Measurements from ENCODE around the gene BPIFB3. TPM values are rescaled to one million over a fixed set of nuclear protein-coding genes. Genes with fewer than 3 reads are reported as not detected.

The BPIFB3 gene
- total RNA-seq, 5 donors from 2014 or later (not counting 1 experiment from before 2014, with no cell fraction given), result not detected

- DNase-seq (no peak), ATAC-seq (replicated peaks in 1 of 4) (no peak)
- H3K27me3 ChIP-seq (replicated peaks in 1 of 2; ENCODE audit: control insufficient read depth in 2 of 2, extremely low read depth in 1 of 2, insufficient read depth in 2 of 2, low read length in 1 of 2), result peaks cover 0 to 6% of the 10 kb centered on the region in 2 experiments
- ChIA-PET POLR2A (no interaction called here), CTCF (no interaction called here)
- no peaks in the 10 kb centered on the region for H3K9me3 ChIP-seq
- H3K36me3 ChIP-seq (ENCODE audit: control insufficient read depth in 2 of 2, extremely low read depth in 1 of 2, insufficient read depth in 1 of 2, low read length in 1 of 2), result no peaks in the 10 kb centered on the region
- H3K36me3 Mint-ChIP-seq, result no peaks in the 10 kb centered on the region
- no peak overlapping the region for H3K27ac ChIP-seq (ENCODE audit: low read length)
- H3K4me1 Mint-ChIP-seq, result peaks cover 7 to 25% (median 18%) of the 10 kb centered on the region in 3 donors
- no peak overlapping the region for H3K27ac Mint-ChIP-seq
- no peak overlapping the region for H3K4me3 ChIP-seq (ENCODE audit: control insufficient read depth in 1 of 2, extremely low read depth in 1 of 2, low read length in 1 of 2)
- H3K27me3 Mint-ChIP-seq, result no peaks in the 10 kb centered on the region
- no peak overlapping the region for H3K4me3 Mint-ChIP-seq
- H3K4me1 ChIP-seq (ENCODE audit: control insufficient read depth in 1 of 2, extremely low read depth in 1 of 2, insufficient read depth in 2 of 2, low read length in 2 of 2), result peaks cover 0 to 7% of the 10 kb centered on the region in 2 experiments
- no peaks in the 10 kb centered on the region for H3K9me3 Mint-ChIP-seq
- 87% methylated on average over 6 of the region's 15 CpGs for WGBS (ENCODE audit: insufficient coverage)
These were observed 41.1 kb upstream of the BPIFB3 start for GRCh38 chr20:33012327-33013189.

- Histone ChIP-seq H3K27ac (ENCODE audit: low read length) (no peak overlapping the region), H3K27me3 (replicated peaks in 1 of 2; ENCODE audit: control insufficient read depth in 2 of 2, extremely low read depth in 1 of 2, insufficient read depth in 2 of 2, low read length in 1 of 2) (peaks cover 0 to 6% of the 10 kb centered on the region in 2 experiments), H3K4me3 (ENCODE audit: control insufficient read depth in 1 of 2, extremely low read depth in 1 of 2, low read length in 1 of 2) (no peak overlapping the region), H3K36me3 (ENCODE audit: control insufficient read depth in 2 of 2, extremely low read depth in 1 of 2, insufficient read depth in 1 of 2, low read length in 1 of 2) (no peaks in the 10 kb centered on the region), H3K4me1 (ENCODE audit: control insufficient read depth in 1 of 2, extremely low read depth in 1 of 2, insufficient read depth in 2 of 2, low read length in 2 of 2) (peaks cover 0 to 7% of the 10 kb centered on the region in 2 experiments), H3K9me3 (no peaks in the 10 kb centered on the region)
- ATAC-seq (replicated peaks in 1 of 4) (no peak), DNase-seq (no peak)
- WGBS (ENCODE audit: insufficient coverage), result 83% methylated on average over 9 of the region's 12 CpGs
- H3K4me3 Mint-ChIP-seq, result no peak overlapping the region
- H3K36me3 Mint-ChIP-seq, result no peaks in the 10 kb centered on the region
- POLR2A ChIA-PET, result interaction anchor here in 1 of 2 donors (0.6 kb wide), 1 partner anchor 974 kb away, joined by 5 read pairs; no protein-coding TSS in a partner anchor
- H3K9me3 Mint-ChIP-seq, result no peaks in the 10 kb centered on the region
- H3K27ac Mint-ChIP-seq, result no peak overlapping the region
- CTCF ChIA-PET, result no interaction called here
- H3K27me3 Mint-ChIP-seq, result no peaks in the 10 kb centered on the region
- H3K4me1 Mint-ChIP-seq, result peaks cover 7 to 26% (median 19%) of the 10 kb centered on the region in 3 donors
These were observed 39.9 kb upstream of the BPIFB3 start for GRCh38 chr20:33013701-33014326.

- ATAC-seq (replicated peaks in 1 of 4) (no peak), DNase-seq (no peak)
- peaks cover 0 to 8% of the 10 kb centered on the region in 2 experiments for H3K27me3 ChIP-seq (replicated peaks in 1 of 2; ENCODE audit: control insufficient read depth in 2 of 2, extremely low read depth in 1 of 2, insufficient read depth in 2 of 2, low read length in 1 of 2)
- no peaks in the 10 kb centered on the region for H3K9me3 ChIP-seq
- ChIA-PET POLR2A (interaction anchor here in 1 of 2 donors (0.6 kb wide), 1 partner anchor 975 kb away, joined by 5 read pairs; no protein-coding TSS in a partner anchor), CTCF (interaction anchor here in 1 of 2 donors (0.6 kb wide), 1 partner anchor 43 kb away, joined by 4 read pairs; no protein-coding TSS in a partner anchor)
- no peaks in the 10 kb centered on the region for H3K9me3 Mint-ChIP-seq
- no peaks in the 10 kb centered on the region for H3K27me3 Mint-ChIP-seq
- no peak overlapping the region for H3K4me3 Mint-ChIP-seq
- H3K4me1 ChIP-seq (ENCODE audit: control insufficient read depth in 1 of 2, extremely low read depth in 1 of 2, insufficient read depth in 2 of 2, low read length in 2 of 2), result peaks cover 0 to 7% of the 10 kb centered on the region in 2 experiments
- H3K4me3 ChIP-seq (ENCODE audit: control insufficient read depth in 1 of 2, extremely low read depth in 1 of 2, low read length in 1 of 2), result no peak overlapping the region
- H3K4me1 Mint-ChIP-seq, result peaks cover 7 to 26% (median 19%) of the 10 kb centered on the region in 3 donors
- WGBS (ENCODE audit: insufficient coverage), result 84% methylated on average over 8 of the region's 16 CpGs
- no peaks in the 10 kb centered on the region for H3K36me3 ChIP-seq (ENCODE audit: control insufficient read depth in 2 of 2, extremely low read depth in 1 of 2, insufficient read depth in 1 of 2, low read length in 1 of 2)
- no peak overlapping the region for H3K27ac ChIP-seq (ENCODE audit: low read length)
- H3K36me3 Mint-ChIP-seq, result no peaks in the 10 kb centered on the region
- H3K27ac Mint-ChIP-seq, result no peak overlapping the region
These were observed 39.2 kb upstream of the BPIFB3 start for GRCh38 chr20:33014336-33015113.

GRCh38 chr20:33015114-33015484 is 38.6 kb upstream of the BPIFB3 start:
- ATAC-seq (replicated peaks in 1 of 4), result no peak
- Histone ChIP-seq H3K4me3 (ENCODE audit: control insufficient read depth in 1 of 2, extremely low read depth in 1 of 2, low read length in 1 of 2) (no peak overlapping the region), H3K36me3 (ENCODE audit: control insufficient read depth in 2 of 2, extremely low read depth in 1 of 2, insufficient read depth in 1 of 2, low read length in 1 of 2) (no peaks in the 10 kb centered on the region), H3K9me3 (no peaks in the 10 kb centered on the region), H3K27ac (ENCODE audit: low read length) (no peak overlapping the region), H3K4me1 (ENCODE audit: control insufficient read depth in 1 of 2, extremely low read depth in 1 of 2, insufficient read depth in 2 of 2, low read length in 2 of 2) (peaks cover 0 to 7% of the 10 kb centered on the region in 2 experiments), H3K27me3 (replicated peaks in 1 of 2; ENCODE audit: control insufficient read depth in 2 of 2, extremely low read depth in 1 of 2, insufficient read depth in 2 of 2, low read length in 1 of 2) (peaks cover 0 to 8% of the 10 kb centered on the region in 2 experiments)
- Mint-ChIP-seq H3K27me3 (no peaks in the 10 kb centered on the region), H3K27ac (peak overlapping the region in 1 of 2 donors; percentile 39), H3K4me1 (peaks cover 7 to 26% (median 19%) of the 10 kb centered on the region in 3 donors), H3K4me3 (no peak overlapping the region), H3K36me3 (no peaks in the 10 kb centered on the region), H3K9me3 (no peaks in the 10 kb centered on the region)
- ChIA-PET POLR2A (interaction anchor here in 1 of 2 donors (0.7 kb wide), 1 partner anchor 611 kb away, joined by 3 read pairs; no protein-coding TSS in a partner anchor), CTCF (interaction anchor here in 1 of 2 donors (0.6 kb wide), 1 partner anchor 42 kb away, joined by 4 read pairs; no protein-coding TSS in a partner anchor)
- WGBS (ENCODE audit: insufficient coverage), result 93% methylated on average over 8 of the region's 10 CpGs
- no peak for DNase-seq

GRCh38 chr20:33015700-33016580 is 37.8 kb upstream of the BPIFB3 start:
- Mint-ChIP-seq H3K27me3 (no peaks in the 10 kb centered on the region), H3K4me3 (no peak overlapping the region), H3K27ac (no peak overlapping the region), H3K4me1 (peaks cover 7 to 26% (median 19%) of the 10 kb centered on the region in 3 donors), H3K36me3 (no peaks in the 10 kb centered on the region), H3K9me3 (no peaks in the 10 kb centered on the region)
- POLR2A ChIA-PET, result interaction anchor here in 1 of 2 donors (0.7 kb wide), 1 partner anchor 610 kb away, joined by 3 read pairs; no protein-coding TSS in a partner anchor
- peaks cover 0 to 7% of the 10 kb centered on the region in 2 experiments for H3K4me1 ChIP-seq (ENCODE audit: control insufficient read depth in 1 of 2, extremely low read depth in 1 of 2, insufficient read depth in 2 of 2, low read length in 2 of 2)
- H3K27me3 ChIP-seq (replicated peaks in 1 of 2; ENCODE audit: control insufficient read depth in 2 of 2, extremely low read depth in 1 of 2, insufficient read depth in 2 of 2, low read length in 1 of 2), result peaks cover 0 to 8% of the 10 kb centered on the region in 2 experiments
- WGBS (ENCODE audit: insufficient coverage), result 61% methylated on average over 8 of the region's 15 CpGs
- H3K27ac ChIP-seq (ENCODE audit: low read length), result no peak overlapping the region
- H3K36me3 ChIP-seq (ENCODE audit: control insufficient read depth in 2 of 2, extremely low read depth in 1 of 2, insufficient read depth in 1 of 2, low read length in 1 of 2), result no peaks in the 10 kb centered on the region
- H3K4me3 ChIP-seq (ENCODE audit: control insufficient read depth in 1 of 2, extremely low read depth in 1 of 2, low read length in 1 of 2), result no peak overlapping the region
- no peaks in the 10 kb centered on the region for H3K9me3 ChIP-seq
- ATAC-seq (replicated peaks in 1 of 4) (no peak), DNase-seq (no peak)
- CTCF ChIA-PET, result no interaction called here

Measured in T-cell (primary cell).